HEK293 (cell line): Measurements from ENCODE around the gene GBX2.
A peak's percentile ranks its signal among the peaks of the same experiment; 100 is the strongest.

ENCODE experiments used
- CTCF ChIA-PET: fragments of 350-600 bp; formaldehyde crosslinking; extraction: SDS; loops from one replicate; lab custom pipeline; 2021; ENCODE audit warnings: antibody characterized with exemption; lab: Yijun Ruan, JAX
- POLR2A ChIA-PET: fragments of 300-600 bp; formaldehyde crosslinking; extraction: SDS; loops from one replicate; lab custom pipeline; 2020; ENCODE audit warnings: antibody characterized with exemption, inconsistent platforms; lab: Yijun Ruan, JAX
- H3K27ac ChIP-seq: fragments of 200-500 bp; sonication (Bioruptor generic); 2 replicates; pipeline ENCODE4 v1.5.1; 2014; ENCODE audit warnings: low read depth, low read length, control low read depth, inconsistent platforms; ENCODE audit errors: extremely low read depth
- H3K36me3 ChIP-seq, 2 experiments: fragments of 200-500 bp in 1 of 2; sonication (Bioruptor generic) in 1 of 2; 1 replicate in 1 of 2; 2 replicates in 1 of 2; pipeline ENCODE4 v1.5.1; 2014 to 2017; ENCODE audit warnings: inconsistent platforms in 2 of 2, low read length in 2 of 2; ENCODE audit not compliant: control insufficient read depth in 2 of 2, insufficient read depth in 1 of 2
- H3K4me1 ChIP-seq: fragments of 200-500 bp; sonication (Bioruptor generic); 2 replicates; pipeline ENCODE4 v1.5.1; 2014; ENCODE audit warnings: mild to moderate bottlenecking, low read length, inconsistent platforms; ENCODE audit not compliant: control insufficient read depth, insufficient read depth
- H3K4me3 ChIP-seq: 2 replicates; pipeline ENCODE4 v1.5.1; 2011; ENCODE audit warnings: low read depth, mild to moderate bottlenecking, control low read depth, low read length, moderate library complexity
- H3K9me3 ChIP-seq: fragments of 200-500 bp; sonication (Bioruptor generic); 2 replicates; pipeline ENCODE4 v1.5.1; 2014; ENCODE audit warnings: low read depth, low read length, inconsistent platforms; ENCODE audit not compliant: control insufficient read depth, insufficient read depth
- CTCF ChIP-seq: fragments of 450-650 bp; formaldehyde crosslinking; IDR thresholded peaks from 2 replicates; pipeline ENCODE4 v1.5.1; 2016; ENCODE audit warnings: missing biosample characterization, missing genetic modification characterization
- FEZF1 ChIP-seq: fragments of 450-650 bp; formaldehyde crosslinking; IDR thresholded peaks from 2 replicates; pipeline ENCODE4 v1.5.1; 2016; ENCODE audit warnings: missing biosample characterization, missing genetic modification characterization
- IKZF3 ChIP-seq: fragments of 450-650 bp; IDR thresholded peaks from 2 replicates; pipeline ENCODE4 v1.5.0; 2018; ENCODE audit warnings: missing biosample characterization, mild to moderate bottlenecking, missing genetic modification characterization, moderate library complexity
- KLF10 ChIP-seq: fragments of 450-650 bp; IDR thresholded peaks from 2 replicates; pipeline ENCODE4 v1.5.1; 2018; ENCODE audit warnings: missing biosample characterization, mild to moderate bottlenecking, missing genetic modification characterization
- PRDM6 ChIP-seq: fragments of 450-650 bp; formaldehyde crosslinking; IDR thresholded peaks from 2 replicates; pipeline ENCODE4 v1.5.1; 2017; ENCODE audit warnings: missing biosample characterization, missing genetic modification characterization
- REPIN1 ChIP-seq: fragments of 450-650 bp; formaldehyde crosslinking; IDR thresholded peaks from 2 replicates; pipeline ENCODE4 v1.5.1; 2017; ENCODE audit warnings: missing biosample characterization, missing genetic modification characterization, low read depth
- ZBTB26 ChIP-seq: fragments of 450-650 bp; formaldehyde crosslinking; optimal IDR thresholded peaks from 2 replicates; pipeline ENCODE3; 2016; ENCODE audit warnings: missing biosample characterization, mild to moderate bottlenecking, missing genetic modification characterization
- ZBTB8A ChIP-seq: fragments of 450-650 bp; formaldehyde crosslinking; IDR thresholded peaks from 2 replicates; pipeline ENCODE4 v1.5.1; 2016; ENCODE audit warnings: missing biosample characterization, missing genetic modification characterization
- ZNF155 ChIP-seq: fragments of 450-650 bp; formaldehyde crosslinking; IDR thresholded peaks from 2 replicates; pipeline ENCODE4 v1.5.1; 2016; ENCODE audit warnings: missing biosample characterization, missing genetic modification characterization
- ZNF274 ChIP-seq, 2 experiments: fragments of 200-500 bp in 1 of 2; fragments of 450-650 bp in 1 of 2; sonication (Bioruptor generic) in 1 of 2; formaldehyde crosslinking in 1 of 2; IDR thresholded peaks; 2 replicates each; pipeline versions ENCODE4 v1.5.1 to v1.6.1; 2014 to 2016; ENCODE audit warnings: borderline replicate concordance in 1 of 2, inconsistent platforms in 1 of 2, low read length in 1 of 2, missing biosample characterization in 1 of 2, missing genetic modification characterization in 1 of 2
- ZNF280C ChIP-seq: fragments of 450-650 bp; formaldehyde crosslinking; IDR thresholded peaks from 2 replicates; pipeline ENCODE4 v1.5.1; 2016; ENCODE audit warnings: missing biosample characterization, missing genetic modification characterization
- ZNF639 ChIP-seq: fragments of 450-650 bp; formaldehyde crosslinking; IDR thresholded peaks from 2 replicates; pipeline ENCODE4 v1.5.1; 2016; ENCODE audit warnings: missing biosample characterization, missing genetic modification characterization
- ZNF654 ChIP-seq: fragments of 450-650 bp; formaldehyde crosslinking; IDR thresholded peaks from 2 replicates; pipeline ENCODE4 v1.5.1; 2016; ENCODE audit warnings: low read depth, missing biosample characterization, missing genetic modification characterization
- ZNF768 ChIP-seq: fragments of 450-650 bp; formaldehyde crosslinking; IDR thresholded peaks from 2 replicates; pipeline ENCODE4 v1.5.1; 2018; ENCODE audit warnings: missing biosample characterization, mild to moderate bottlenecking, missing genetic modification characterization
- ZNF843 ChIP-seq: fragments of 450-650 bp; formaldehyde crosslinking; IDR thresholded peaks from 2 replicates; pipeline ENCODE4 v1.5.1; 2016; ENCODE audit warnings: missing biosample characterization, missing genetic modification characterization

The GBX2 gene

GRCh38 chr2:236180831-236181453 is 12.8 kb upstream of the GBX2 start:
- H3K36me3 ChIP-seq = no peaks in the 10 kb centered on the region
- no peaks in the 10 kb centered on the region for H3K9me3 ChIP-seq
- ChIA-PET POLR2A (interaction anchor here (1.0 kb wide), 1 partner anchor 401 kb away, joined by 3 read pairs; no protein-coding TSS in a partner anchor), CTCF (interaction anchor here (0.6 to 8.2 kb wide), 37 partner anchors 9 to 1520 kb away, joined by 3 to 146 read pairs (median 4); no protein-coding TSS in a partner anchor)
- no peak overlapping the region for H3K27ac ChIP-seq
- H3K4me3 ChIP-seq = no peak overlapping the region
- TF ChIP-seq ZNF155 (tag by site-specific recombination) (no peak), ZNF280C (tag by site-specific recombination) (no peak), CTCF (tag by site-specific recombination) (peak; percentile 33; the same call in 1 of the 2 replicates), ZNF768 (tag by site-specific recombination) (no peak), ZBTB26 (tag by site-specific recombination) (no peak), ZNF274 (IDR thresholded peaks at IDR 0.05; ENCODE audit: low read length) (no peak), ZNF274 (tag by site-specific recombination; IDR thresholded peaks at IDR 0.05; ENCODE audit: borderline replicate concordance) (no peak), PRDM6 (tag by site-specific recombination) (no peak), FEZF1 (tag by site-specific recombination) (no peak), IKZF3 (peak; percentile 48; the same call in 1 of the 2 replicates), REPIN1 (tag by site-specific recombination) (no peak), ZBTB8A (tag by site-specific recombination) (no peak), ZNF843 (tag by site-specific recombination) (no peak), KLF10 (0 out of 2 replicates have a peak, but pooled peaks have one; percentile 13), ZNF639 (tag by site-specific recombination) (no peak), ZNF654 (peak; percentile 72)
- peaks cover 4% of the 10 kb centered on the region; the same call in 1 of the 2 replicates for H3K4me1 ChIP-seq
